Fibroblast of skin of back (primary cell): ENCODE measurements around the gene SUOX.
"Not testable (repeated sequence)": the region's sequence is repeated elsewhere in the genome, so short reads cannot be mapped to it uniquely, and the experiment has no call there.

Experiments used
- DNase-seq: peaks from one replicate; pipeline ENCODE4 v3.0.0-alpha.2; 2013

The SUOX gene

DNA sequence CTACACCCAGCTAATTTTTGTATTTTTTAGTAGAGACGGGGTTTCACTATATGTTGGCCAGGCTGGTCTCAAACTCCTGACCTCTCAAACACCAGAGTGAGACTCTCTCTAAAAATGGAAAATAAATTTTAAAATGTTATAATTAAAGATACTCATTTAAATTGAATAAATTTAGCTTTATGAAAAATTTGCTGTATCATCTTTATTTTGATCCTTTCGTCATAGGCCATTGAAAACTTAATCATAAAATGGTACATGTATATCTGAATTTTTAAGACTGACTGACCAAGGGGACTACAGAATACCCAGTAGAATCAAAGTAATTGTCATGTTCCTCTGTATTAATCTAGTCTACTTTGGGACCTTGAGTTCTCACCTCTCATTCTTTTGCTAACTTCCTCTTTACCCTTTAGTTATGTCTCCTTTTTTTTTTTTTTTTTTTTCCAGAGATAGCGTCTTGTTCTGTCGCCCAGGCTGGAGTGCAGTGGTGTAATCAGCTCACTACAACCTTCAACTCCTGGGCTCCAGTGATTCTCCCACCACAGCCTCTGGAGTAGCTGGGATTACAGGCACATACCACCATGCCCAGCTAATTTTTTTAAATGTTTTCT lies 13.7 kb upstream of the SUOX start:
- no peak for DNase-seq

DNA sequence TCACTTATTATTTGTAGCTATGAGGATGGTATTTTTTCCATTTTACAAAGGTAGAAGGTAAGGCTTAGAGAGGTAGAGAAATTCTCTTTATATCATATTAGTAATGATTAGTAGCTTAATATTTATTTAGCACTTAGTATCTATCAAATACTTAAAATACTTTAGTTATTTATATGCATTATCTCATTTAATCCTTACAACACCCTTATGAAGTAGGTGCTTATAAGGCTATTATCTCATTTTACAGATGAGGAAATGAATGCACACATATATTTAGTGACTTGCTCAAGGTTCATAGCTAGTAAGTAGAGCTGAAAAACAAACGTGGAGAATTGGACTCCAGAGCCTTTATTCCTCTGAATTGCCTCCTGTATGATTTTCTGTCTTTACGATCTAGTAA lies 12.2 kb upstream of the SUOX start:
- no peak for DNase-seq

DNA sequence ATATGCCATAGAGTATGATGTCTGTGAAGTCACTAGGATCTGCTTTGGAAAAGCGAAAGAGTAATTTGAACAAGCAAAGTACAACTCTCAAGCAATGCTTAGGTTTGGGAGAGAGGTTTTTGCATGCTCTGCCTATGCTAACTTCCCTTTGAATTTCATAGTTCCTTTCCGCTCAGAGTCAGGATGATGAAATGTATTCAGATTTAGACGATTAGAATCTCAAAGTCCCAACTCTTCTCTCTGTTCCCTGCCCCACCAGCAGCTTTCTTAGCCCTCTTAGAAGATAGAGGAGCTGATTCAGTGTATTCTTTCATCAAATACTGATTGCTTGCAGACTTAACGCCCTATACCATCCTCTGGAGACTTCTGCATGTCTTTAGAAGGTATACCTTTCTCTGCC lies 11.7 kb upstream of the SUOX start:
- no peak for DNase-seq

DNA sequence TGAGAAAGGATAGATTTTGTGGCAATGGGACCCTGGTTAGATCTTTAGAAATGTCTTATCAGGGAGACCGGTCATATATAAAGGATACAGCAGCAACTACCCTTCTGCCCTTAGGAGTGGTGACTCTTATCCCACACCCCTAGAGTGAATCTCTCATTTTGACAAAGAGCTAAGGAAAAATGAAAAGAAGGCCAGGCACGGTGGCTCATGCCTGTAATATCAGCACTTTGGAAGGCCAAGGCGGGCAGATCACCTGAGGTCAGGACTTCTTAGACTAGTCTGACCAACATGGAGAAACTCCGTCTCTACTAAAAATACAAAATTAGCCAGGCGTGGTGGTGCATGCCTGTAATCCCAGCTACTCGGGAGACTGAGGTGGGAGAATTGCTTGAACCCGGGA lies 11.1 kb upstream of the SUOX start:
- DNase-seq: not testable (repeated sequence)

DNA sequence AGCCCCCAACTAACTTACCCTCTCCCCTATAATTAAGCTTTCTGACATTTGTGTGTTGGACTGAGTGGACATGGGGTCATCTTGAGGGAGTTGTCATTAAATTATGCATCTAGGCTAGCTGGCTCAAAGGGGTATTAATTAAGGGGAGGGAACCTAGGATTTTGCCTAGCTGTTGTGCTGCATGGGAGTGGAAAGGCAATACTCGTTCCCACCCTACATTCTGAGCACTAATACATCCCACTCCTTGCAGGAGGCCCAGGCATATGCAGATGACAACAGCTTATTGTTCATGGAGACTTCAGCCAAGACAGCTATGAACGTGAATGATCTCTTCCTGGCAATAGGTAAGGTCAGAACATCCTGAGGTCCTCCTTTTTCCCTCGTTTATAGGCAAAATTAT lies 6.0 kb upstream of the SUOX start:
- no peak for DNase-seq

DNA sequence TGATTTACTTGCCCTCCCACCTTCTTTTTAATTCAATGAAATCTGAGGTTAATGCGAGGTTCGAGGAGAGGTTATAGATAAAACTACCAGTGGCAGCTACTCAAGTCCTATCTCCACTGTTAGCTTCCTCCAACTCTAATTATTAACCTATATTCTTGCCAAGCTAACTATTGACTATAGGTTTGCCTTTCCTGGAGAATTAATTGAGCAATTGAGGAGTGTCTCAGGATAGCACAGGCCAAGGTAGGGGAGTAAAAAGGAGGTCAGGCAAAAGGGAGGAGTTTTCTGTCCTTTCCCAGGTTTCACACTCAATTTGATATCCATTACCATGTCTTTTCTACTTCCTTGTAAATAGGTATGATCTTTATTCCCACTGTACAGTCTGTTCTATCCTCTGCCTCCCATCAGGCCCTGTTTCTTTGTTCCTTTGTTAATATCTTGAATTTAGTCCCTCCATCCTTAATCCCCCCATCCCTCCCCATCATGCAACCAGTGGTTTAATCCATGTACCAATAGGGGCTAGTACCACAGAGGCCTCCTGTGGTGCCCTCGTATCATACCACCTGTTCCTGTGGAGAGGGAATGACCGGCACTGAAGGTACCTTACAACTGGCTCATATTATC lies 3.7 kb upstream of the SUOX start:
- no peak for DNase-seq

DNA sequence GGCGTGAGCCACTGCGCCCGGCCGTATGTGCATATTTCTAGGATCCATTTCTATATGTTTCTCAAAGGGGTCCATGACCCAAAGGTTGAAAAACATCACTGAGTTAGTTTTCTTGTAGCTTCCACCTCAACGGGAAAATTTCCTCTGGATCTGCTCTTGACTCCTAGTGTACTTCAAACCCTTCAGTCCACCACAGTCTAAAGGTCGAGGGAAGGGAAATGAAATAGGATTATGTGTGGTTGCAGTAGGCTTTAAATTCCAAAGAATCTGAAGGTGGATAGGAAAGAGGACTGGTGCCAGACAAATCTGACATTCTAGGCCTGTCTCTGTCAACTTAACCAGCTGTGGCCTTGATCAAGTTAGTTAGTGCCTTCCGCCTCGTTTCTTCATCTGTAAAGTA lies 1.7 kb upstream of the SUOX start:
- DNase-seq: no peak

DNA sequence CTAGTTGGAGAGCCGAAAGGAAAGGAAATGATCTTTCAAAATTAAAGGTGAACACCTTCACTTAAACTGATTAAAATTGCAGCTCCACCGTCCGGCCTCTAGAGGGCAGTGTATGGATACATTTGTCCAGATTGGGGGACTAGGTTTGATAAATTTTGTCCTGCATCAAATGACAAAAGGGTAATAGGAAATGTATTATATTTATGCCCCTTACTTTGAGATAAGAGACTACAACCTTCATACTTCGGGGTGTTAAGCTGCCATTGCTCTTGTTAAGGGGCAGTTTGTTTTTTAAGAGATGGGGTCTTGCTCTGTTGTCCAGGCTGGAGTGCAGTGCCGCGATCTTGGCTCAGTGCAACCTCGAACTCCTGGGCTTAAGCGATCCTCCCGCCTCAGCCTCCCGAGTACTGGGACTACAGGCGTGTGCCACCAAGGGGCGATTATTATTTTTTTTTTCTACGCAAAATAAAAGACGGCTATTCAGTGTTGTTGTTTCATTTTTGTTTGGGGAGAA lies 818 bp upstream of the SUOX start:
- peak; percentile 70 for DNase-seq

DNA sequence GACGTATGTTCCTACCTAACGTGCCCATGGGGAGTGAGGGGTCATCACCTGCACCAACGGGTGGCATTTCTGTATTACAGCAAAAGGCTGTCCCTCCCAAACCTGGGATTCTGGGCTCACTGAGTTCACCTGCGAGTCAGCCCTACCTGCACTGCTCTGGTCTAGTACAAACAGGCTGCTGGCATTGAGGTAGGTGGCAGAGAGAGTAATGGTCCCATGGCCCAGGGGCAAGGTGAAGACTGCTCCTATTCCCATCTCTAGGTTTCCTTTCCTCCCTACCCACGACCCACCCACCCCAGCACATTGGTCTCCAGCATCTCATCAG lies 421 bp downstream of the SUOX start:
- no peak for DNase-seq

DNA sequence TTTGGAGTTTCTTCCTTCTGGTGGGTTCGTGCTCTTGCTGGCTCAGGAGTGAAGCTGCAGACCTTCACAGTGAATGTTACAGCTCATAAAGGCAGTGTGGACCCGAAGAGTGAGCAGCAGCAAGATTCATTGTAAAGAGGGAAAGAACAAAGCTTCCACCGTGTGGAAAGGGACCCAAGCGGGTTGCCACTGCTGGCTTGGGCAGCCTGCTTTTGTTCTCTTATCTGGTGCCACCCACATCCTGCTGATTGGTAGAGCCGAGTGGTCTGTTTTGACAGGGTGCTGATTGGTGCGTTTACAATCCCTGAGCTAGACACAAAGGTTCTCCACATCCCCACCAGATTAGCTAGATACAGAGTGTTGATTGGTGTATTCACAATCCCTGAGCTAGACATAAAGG lies 2.4 kb downstream of the SUOX start:
- DNase-seq: not testable (repeated sequence)

DNA sequence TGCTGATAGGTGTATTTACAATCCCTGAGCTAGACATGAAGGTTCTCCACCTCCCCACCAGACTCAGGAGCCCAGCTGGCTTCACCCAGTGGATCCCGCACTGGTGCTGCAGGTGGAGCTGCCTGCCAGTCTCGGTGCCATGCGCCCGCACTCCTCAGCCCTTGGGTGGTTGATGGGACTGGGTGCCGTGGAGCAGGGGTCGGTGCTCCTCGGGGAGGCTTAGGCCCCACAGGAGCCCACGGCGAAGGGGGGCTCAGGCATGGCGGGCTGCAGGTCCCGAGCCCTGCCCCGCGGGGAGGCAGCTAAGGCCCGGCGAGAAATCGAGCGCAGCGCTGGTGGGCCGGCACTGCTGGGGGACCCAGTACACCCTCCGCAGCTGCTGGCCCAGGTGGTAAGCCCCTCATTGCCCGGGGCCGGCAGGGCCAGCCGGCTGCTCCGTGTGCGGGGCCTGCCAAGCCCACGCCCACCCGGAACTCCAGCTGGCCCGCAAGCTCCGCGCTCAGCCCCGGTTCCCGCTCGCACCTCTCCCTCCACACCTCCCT lies 3.0 kb downstream of the SUOX start:
- not testable (repeated sequence) for DNase-seq

DNA sequence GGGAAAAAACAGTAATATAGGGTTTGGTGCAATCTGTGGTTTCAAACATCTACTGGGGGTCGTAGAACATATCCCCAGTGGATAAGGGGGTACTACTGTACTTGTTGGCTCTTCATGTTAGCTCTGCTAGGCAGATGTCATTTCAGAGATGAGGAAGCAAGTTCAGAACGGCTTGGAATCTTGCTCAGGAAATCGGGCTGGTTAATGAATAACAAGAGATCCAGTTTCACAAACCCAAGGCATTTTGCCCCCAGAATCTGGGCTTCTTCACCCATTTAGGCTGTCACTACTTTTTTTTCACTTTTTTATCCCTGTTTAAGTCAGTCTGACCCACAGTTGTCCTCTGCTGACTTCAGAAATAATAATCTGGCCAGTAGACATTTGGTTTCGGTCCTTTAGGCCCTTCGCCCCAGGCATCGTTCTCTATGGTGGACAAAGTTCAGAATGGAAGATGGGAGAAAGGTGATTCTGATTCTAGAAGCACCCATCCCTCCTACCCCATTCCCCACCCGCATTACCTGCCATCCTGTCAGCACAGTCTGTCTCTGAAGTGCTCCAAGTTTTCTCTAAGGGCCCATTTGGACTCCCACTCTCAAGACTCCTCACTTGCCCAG lies 4.5 kb downstream of the SUOX start:
- DNase-seq: no peak

DNA sequence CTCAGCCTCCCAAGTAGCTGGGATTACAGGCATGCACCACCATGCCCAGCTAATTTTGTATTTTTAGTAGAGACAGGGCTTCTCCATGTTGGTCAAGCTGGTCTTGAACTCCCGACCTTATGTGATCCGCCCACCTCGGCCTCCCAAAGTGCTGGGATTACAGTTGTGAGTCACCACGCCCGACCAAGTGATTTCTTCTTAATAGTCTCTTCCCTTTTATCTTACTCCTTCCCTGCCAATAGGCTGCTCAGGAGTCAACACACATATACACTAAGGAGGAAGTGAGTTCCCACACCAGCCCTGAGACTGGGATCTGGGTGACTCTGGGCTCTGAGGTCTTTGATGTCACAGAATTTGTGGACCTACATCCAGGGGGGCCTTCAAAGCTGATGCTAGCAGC lies 6.3 kb downstream of the SUOX start:
- DNase-seq: not testable (repeated sequence)

DNA sequence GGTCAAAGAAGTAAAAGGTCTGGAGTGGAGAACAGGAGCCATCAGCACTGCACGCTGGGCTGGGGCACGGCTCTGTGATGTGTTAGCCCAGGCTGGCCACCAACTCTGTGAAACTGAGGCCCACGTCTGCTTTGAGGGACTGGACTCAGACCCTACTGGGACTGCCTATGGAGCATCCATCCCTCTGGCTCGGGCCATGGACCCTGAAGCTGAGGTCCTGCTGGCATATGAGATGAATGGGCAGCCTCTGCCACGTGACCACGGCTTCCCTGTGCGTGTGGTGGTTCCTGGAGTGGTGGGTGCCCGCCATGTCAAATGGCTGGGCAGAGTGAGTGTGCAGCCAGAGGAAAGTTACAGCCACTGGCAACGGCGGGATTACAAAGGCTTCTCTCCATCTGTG lies 7.1 kb downstream of the SUOX start:
- DNase-seq: no peak

DNA sequence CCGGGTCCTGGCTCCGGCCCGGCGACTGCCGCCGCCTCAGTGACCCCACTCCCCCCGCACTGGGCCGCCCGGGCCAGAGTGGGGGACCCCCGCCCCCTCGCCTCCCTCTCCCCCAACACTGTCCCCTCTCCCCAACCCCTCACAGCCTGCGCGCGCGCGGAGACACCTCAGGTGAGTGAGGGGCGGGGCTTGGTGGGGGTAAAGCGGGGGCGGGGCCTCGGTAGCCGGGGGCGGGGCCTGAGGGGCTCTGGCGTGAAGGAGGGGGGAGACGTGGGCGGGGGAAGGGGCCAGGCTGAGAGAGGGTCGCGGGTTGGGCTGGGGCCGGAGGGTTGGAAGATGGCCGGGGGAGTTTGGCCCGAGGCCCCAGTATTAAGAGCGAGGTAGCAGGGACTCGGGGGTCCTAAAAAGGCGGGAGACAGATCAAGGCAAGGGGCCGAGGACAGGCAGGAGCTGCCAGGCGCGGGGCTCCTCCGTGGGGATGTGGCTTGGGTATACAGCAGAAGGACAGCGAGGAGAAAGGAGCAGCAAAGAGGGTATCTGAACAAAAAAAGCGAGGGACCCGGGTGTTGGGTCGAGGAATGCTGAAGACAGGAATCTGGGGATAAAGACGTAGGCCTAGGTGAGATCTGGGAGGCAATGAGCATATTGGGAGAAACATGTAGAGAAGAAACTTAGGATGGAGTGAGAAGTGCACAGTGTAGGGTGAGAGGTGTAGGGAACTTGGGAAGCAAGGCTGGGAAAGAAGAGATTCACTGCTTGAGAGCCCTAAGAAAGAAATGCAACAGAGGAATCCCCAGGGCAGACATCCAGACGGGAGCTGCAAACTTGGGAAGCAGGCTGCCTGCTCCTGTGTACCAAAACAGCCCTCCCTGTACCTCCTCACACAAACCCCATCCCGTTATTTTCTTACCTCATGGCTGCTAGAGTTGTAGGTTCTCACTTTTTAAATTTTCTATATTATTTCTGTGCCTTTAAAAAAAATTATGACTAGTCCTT lies 10.8 kb downstream of the SUOX start:
- DNase-seq: peak; percentile 17

DNA sequence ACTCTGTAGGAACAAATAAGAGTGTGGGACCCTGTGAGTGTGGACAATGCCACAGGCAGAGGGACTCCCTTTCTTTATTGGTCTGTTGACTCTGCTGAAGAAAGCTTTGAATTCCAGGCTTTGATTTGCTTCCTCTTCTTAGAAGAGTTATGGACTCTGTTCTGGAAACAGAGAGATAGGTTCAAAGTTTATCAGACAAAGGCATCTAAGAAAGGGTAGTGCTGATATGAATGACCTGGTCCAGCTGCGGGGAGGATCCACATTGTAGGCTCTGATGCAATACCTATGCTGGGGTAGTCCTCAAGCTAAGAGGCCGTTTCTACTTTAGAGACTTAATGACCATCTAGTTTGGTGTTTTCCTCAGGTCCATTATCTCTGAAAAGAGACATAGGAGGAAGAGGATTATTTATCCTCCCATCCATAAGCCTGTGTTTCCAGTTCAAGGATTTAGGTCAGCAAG lies 13.1 kb downstream of the SUOX start:
- no peak for DNase-seq

DNA sequence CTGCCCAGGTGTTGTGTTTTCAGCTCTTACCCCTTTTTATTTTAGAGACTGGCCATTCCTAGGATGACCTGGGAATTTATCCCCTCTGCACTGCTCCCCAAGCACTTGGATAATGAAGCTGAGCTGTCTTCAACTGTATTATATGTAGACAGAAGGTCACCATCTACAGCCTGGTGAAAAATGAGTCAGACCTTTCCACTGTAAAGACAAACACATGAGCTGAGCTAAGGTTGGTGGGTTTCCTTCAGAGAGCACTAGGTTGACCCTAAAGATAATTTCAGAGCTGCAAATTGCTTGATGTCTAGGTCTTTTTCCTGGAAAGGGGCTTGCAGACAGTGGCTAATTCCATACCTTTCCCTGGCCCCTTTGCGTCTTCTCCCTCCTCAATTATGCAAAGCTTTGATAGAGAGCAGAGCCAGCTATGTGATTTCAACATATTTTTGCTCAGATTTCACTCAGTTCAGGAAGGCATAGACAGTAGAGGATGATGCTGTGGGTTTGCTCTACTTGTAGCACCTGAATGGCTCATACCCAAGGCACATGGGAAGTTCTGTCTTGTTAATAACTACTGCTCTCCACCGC lies 14.5 kb downstream of the SUOX start:
- DNase-seq: no peak

DNA sequence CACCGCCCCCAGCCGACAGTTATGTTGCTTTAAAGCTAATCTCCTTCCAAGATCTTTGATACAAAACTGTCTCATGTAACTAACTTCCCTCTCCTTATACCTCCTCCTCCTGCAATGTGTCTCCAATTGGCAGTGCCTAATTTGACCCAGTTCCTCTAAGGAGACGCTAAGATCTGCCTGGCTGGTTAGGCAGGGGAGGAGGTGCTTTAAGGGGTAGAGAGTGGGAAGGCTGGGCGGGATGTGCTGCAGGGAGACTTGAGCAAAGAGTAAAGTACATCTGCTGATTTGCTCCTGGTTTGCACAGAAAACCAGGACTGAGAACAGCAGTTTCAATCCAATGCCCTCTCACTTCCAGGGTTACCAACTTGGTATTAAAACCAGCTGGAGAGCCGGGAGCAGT lies 16.4 kb downstream of the SUOX start:
- DNase-seq: no peak

DNA sequence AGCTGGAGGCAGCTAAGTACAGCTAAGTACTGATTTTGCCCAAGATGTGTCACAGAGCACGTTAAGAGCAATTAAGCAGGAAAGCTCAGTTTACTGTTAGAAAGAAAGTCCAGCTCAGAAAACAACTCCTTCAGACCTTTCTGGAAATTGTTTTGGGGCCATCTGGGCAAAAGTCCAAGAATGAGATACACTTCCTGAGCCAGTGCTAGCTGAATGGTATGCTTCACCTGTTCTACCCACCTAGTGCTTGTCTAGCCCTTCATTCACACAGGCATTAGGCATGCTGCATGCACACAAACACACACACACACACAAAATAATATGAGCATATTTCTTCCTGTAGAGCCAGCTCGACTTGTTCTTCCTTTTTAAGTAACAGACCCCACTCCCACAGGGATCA lies 17.1 kb downstream of the SUOX start:
- DNase-seq: no peak

DNA sequence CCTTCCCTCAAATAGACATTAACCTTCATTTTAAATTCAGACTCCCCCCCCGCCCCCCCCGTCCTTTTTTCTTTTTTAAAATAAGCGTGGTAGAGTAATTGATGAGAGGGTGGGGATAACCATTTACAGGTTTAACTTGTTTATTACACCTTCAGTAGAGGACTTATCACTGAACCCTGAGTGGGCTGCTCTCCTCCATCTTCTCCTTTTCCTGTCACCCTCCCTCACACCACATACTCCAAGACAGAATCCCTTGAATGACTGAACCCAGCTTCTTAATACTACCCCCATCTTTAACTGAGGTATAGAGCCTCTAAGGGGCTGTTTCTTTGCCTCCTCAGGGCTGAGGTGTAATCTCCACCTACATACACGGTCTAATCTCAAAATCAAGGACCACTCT lies 20.1 kb downstream of the SUOX start:
- DNase-seq: no peak

DNA sequence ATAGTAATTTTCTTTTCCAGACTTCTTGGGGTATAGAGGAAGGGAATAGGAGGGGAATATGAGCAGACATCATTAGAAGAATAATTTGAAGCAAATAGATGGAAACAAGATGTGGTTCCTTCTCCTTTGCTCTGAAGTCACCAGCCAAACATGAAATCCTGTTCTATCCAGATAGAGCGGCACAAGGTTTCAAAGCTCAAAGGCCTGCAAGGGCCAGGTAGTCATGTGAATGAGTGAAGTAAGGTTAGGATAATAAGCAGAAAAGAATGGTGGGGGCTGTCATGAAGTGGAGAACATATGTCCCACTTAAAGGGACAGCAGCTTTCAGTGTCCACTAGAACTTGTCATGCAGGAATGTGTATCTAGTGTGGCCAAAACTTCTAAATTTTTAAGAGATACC lies 21.3 kb downstream of the SUOX start:
- no peak for DNase-seq

DNA sequence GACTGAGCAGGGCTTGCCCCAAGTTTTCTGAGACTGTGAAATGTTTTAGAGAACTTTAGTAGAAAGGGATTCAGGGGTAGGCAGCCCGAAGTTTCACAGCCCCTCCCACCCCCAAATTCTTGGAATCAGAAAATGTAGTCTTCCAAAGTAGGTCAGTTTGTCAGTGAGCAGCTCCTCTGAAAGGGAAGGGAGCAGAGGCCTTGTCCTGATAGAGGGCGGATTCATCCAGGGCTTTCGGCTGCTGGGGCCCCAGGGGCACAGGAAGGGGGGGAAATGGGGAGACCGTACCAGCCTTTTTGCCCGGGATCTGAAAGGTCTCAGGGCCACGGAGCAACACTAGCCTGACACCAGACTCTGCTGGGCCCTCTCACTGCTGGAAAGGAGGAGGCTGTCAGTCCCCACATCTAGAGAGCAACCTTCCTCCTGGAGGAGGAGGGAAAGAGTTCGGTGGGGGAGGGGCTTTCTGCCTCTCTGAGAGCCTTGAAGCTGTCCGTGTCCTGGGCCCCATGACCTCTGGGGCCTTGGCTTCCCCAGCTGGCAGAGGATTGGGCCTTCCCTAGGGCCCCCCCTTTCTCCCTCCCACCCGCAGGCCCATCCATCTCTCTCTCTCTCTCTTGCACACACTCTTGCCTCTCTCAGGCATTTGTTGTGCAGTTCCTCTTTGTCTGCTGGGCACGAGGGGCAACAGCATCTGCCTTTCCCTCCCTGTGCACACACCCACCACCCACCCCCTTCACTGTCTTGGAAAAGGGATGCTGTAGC lies 23.5 kb downstream of the SUOX start, which contains the start of gene IKZF4:
TSS of gene IKZF4 (plus strand) at position 621 of the 762 bp plus-strand sequence. CDS start 451 bp downstream, outside the sequence.
- DNase-seq: peak; percentile 2
